Activated naive CD8-positive, alpha-beta T cell treated with anti-CD3 and anti-CD28 coated beads, Interleukin-2, amount 50 U/mL, for 24 hours (primary cell): ENCODE results near the gene TAS2R38.
"Not testable (repeated sequence)": the region's sequence is repeated elsewhere in the genome, so short reads cannot be mapped to it uniquely, and the experiment has no call there.

Source experiments
- ATAC-seq: fragments of 150-1000 bp; cut with Tn5 transposase; one replicate; pipeline ENCODE4 v1.10.0; 2021
- DNase-seq: peaks from one replicate; pipeline ENCODE4 v3.0.0; 2021
- H3K27ac Mint-ChIP-seq: one replicate; pipeline ENCODE4 v1.8.0; 2021; ENCODE audit warnings: mild to moderate bottlenecking, mixed read lengths
- H3K27me3 Mint-ChIP-seq: one replicate; pipeline ENCODE4 v1.8.0; 2021; ENCODE audit warnings: mixed read lengths
- H3K36me3 Mint-ChIP-seq: one replicate; pipeline ENCODE4 v1.8.0; 2021; ENCODE audit warnings: low read depth, mixed read lengths
- H3K4me1 Mint-ChIP-seq: one replicate; pipeline ENCODE4 v1.8.0; 2021; ENCODE audit warnings: mixed read lengths
- H3K4me3 Mint-ChIP-seq: one replicate; pipeline ENCODE4 v1.8.0; 2021; ENCODE audit warnings: mild to moderate bottlenecking, moderate library complexity, mixed read lengths
- H3K9me3 Mint-ChIP-seq: one replicate; pipeline ENCODE4 v1.8.0; 2021; ENCODE audit warnings: mixed read lengths

The TAS2R38 gene

GRCh38 chr7:141990011-141990725, 16.6 kb upstream of the TAS2R38 start:
- H3K36me3 Mint-ChIP-seq, result no peaks in the 10 kb centered on the region
- DNase-seq (no peak), ATAC-seq (no peak)
- H3K27ac Mint-ChIP-seq, result no peak overlapping the region
- no peaks in the 10 kb centered on the region for H3K4me1 Mint-ChIP-seq
- H3K9me3 Mint-ChIP-seq, result no peaks in the 10 kb centered on the region
- H3K4me3 Mint-ChIP-seq, result no peak overlapping the region
- no peaks in the 10 kb centered on the region for H3K27me3 Mint-ChIP-seq

GRCh38 chr7:141987803-141988202, 14.2 kb upstream of the TAS2R38 start:
- not testable (repeated sequence) for DNase-seq, H3K36me3 Mint-ChIP-seq, H3K27ac Mint-ChIP-seq, ATAC-seq, H3K9me3 Mint-ChIP-seq, H3K4me3 Mint-ChIP-seq, H3K27me3 Mint-ChIP-seq, H3K4me1 Mint-ChIP-seq

- Mint-ChIP-seq H3K36me3 (no peaks in the 10 kb centered on the region), H3K9me3 (no peaks in the 10 kb centered on the region), H3K4me3 (no peak overlapping the region), H3K4me1 (no peaks in the 10 kb centered on the region), H3K27ac (no peak overlapping the region), H3K27me3 (no peaks in the 10 kb centered on the region)
- ATAC-seq (no peak), DNase-seq (no peak)
Observed at GRCh38 chr7:141986923-141987322, 13.3 kb upstream of the TAS2R38 start.

DNA sequence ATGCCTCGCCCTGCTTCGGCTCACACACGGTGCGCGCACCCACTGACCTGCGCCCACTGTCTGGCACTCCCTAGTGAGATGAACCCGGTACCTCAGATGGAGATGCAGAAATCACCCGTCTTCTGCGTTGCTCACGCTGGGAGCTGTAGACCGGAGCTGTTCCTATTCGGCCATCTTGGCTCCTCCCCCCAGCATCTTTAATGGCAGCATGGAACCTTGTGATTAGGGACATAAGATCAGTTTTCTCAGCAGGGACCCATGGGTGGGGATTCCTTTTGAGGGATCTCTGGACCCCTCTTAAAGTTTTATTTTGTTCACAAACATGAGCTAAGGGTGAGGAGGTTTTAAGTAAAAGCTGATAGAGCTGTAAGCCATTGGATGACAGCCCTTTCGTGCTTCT, 12.4 kb upstream of the TAS2R38 start:
- H3K9me3 Mint-ChIP-seq, H3K4me3 Mint-ChIP-seq, H3K27ac Mint-ChIP-seq, ATAC-seq, H3K4me1 Mint-ChIP-seq, H3K27me3 Mint-ChIP-seq, H3K36me3 Mint-ChIP-seq, DNase-seq: not testable (repeated sequence)

GRCh38 chr7:141979568-141979967, 6.0 kb upstream of the TAS2R38 start:
- Mint-ChIP-seq H3K27ac (no peak overlapping the region), H3K36me3 (no peaks in the 10 kb centered on the region)
- ATAC-seq, result no peak

GRCh38 chr7:141978351-141978750, 4.8 kb upstream of the TAS2R38 start:
- H3K27me3 Mint-ChIP-seq, result no peaks in the 10 kb centered on the region
- H3K4me3 Mint-ChIP-seq, result no peak overlapping the region
- peaks cover 19% of the 10 kb centered on the region for H3K4me1 Mint-ChIP-seq

More at GRCh38 chr7:141979568-141979967, 6.0 kb upstream of the TAS2R38 start:
- peaks cover 19% of the 10 kb centered on the region for H3K4me1 Mint-ChIP-seq
- peaks cover 5% of the 10 kb centered on the region for H3K9me3 Mint-ChIP-seq
- no peaks in the 10 kb centered on the region for H3K27me3 Mint-ChIP-seq
- H3K4me3 Mint-ChIP-seq, result no peak overlapping the region
- no peak for DNase-seq

GRCh38 chr7:141976524-141977245, 3.1 kb upstream of the TAS2R38 start:
- no peak overlapping the region for H3K27ac Mint-ChIP-seq
- no peaks in the 10 kb centered on the region for H3K27me3 Mint-ChIP-seq
- DNase-seq (no peak), ATAC-seq (no peak)
- peaks cover 19% of the 10 kb centered on the region for H3K4me1 Mint-ChIP-seq
- peak overlapping the region; percentile 67 for H3K4me3 Mint-ChIP-seq
- H3K36me3 Mint-ChIP-seq, result no peaks in the 10 kb centered on the region
- H3K9me3 Mint-ChIP-seq, result peaks cover 5% of the 10 kb centered on the region

More at GRCh38 chr7:141978351-141978750, 4.8 kb upstream of the TAS2R38 start:
- no peak for ATAC-seq
- Mint-ChIP-seq H3K36me3 (no peaks in the 10 kb centered on the region), H3K9me3 (peaks cover 5% of the 10 kb centered on the region), H3K27ac (no peak overlapping the region)
- DNase-seq, result no peak

DNA sequence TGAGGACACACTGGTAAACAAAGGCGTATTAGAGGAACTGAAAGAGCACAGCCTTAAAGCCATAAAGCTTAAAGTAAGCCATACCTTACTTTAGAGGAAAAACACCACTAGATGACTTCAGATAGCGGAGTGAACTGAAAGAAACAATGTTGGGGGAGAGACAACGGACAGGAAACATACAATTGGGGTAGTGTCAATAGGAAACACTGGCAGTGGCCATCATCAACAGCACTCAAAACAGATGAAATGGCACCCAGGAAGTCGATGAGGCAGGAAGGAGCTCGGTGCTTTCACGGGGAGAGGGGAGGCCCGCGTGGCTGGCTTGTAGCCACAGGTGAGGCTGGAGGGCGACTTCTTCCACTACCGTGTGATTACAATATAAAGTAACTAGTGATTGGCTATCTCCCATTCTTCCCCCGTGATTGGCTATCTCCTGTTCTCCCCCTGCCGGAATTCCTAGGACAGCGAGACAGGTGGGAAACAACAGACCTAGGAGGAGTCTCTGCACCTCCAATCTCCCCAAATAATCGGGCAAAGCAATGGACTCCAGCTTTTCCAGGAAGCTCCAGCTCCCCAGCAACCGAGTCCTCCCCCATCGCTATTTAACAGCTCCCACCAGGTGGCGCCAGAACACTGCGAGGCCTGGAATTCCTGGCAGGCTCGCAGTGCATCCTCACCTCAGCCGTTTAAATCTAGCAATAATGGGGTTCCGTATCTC, 2.4 kb upstream of the TAS2R38 start:
- Mint-ChIP-seq H3K27me3 (no peaks in the 10 kb centered on the region), H3K4me1 (peaks cover 19% of the 10 kb centered on the region)
- peak; percentile 76 for ATAC-seq

DNA sequence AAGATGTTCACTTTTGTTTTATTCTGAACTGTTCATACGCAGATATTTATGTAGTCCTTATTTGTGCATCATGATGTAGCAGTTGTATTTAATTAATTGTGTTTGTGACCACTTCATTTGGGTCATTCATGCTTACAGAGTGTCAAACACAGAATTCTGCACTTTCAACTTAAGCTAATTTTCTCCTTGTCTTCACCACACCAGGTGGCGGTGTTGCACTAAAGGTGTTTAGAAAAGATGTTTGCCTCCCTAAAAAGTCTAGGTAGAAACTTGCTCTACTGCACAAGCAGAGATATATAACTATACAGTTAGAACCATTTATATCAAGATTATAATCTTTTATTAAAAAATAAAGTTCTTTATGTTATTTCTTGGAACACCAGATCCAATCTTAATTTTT, 1.3 kb upstream of the TAS2R38 start:
- Mint-ChIP-seq H3K36me3 (no peaks in the 10 kb centered on the region), H3K4me1 (peaks cover 18% of the 10 kb centered on the region), H3K9me3 (peaks cover 5% of the 10 kb centered on the region), H3K27me3 (no peaks in the 10 kb centered on the region), H3K4me3 (no peak overlapping the region), H3K27ac (no peak overlapping the region)
- no peak for ATAC-seq
- no peak for DNase-seq

More for the DNA sequence above, 2.4 kb upstream of the TAS2R38 start:
- Mint-ChIP-seq H3K4me3 (peak overlapping the region; percentile 67), H3K27ac (peak overlapping the region; percentile 1), H3K9me3 (peaks cover 5% of the 10 kb centered on the region), H3K36me3 (no peaks in the 10 kb centered on the region)
- peak; percentile 82 for DNase-seq

- H3K4me3 Mint-ChIP-seq, result no peak overlapping the region
- peaks cover 4% of the 10 kb centered on the region for H3K4me1 Mint-ChIP-seq
- no peaks in the 10 kb centered on the region for H3K27me3 Mint-ChIP-seq
- H3K9me3 Mint-ChIP-seq, result peaks cover 3% of the 10 kb centered on the region
- H3K36me3 Mint-ChIP-seq, result no peaks in the 10 kb centered on the region
- H3K27ac Mint-ChIP-seq, result peak overlapping the region; percentile 5
- ATAC-seq (no peak), DNase-seq (no peak)
Observed at GRCh38 chr7:141960687-141961422, 12.7 kb downstream of the TAS2R38 start.

DNA sequence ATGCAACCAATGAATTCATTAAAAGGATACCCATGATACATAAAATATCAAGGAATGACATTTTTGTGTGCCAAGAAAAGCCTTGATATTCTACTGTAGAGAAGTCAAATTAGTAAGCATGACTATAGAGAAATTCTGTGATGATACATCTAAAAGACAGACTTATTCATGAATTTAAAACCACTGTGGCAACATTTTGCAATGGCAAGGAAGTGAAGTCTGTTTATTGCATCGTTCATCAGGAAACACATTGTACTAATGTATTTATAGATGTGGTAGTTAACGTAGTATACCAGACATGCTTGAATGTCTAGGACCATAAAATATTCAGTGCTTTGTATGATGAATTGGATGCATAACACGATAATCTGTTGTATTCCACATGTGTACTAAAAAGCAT, 17.5 kb downstream of the TAS2R38 start:
- H3K36me3 Mint-ChIP-seq, result no peaks in the 10 kb centered on the region
- no peak overlapping the region for H3K4me3 Mint-ChIP-seq
- H3K4me1 Mint-ChIP-seq, result peaks cover 4% of the 10 kb centered on the region
- no peak for ATAC-seq
- peaks cover 2% of the 10 kb centered on the region for H3K9me3 Mint-ChIP-seq
- DNase-seq, result no peak
- H3K27me3 Mint-ChIP-seq, result peaks cover 2% of the 10 kb centered on the region
- H3K27ac Mint-ChIP-seq, result no peak overlapping the region

DNA sequence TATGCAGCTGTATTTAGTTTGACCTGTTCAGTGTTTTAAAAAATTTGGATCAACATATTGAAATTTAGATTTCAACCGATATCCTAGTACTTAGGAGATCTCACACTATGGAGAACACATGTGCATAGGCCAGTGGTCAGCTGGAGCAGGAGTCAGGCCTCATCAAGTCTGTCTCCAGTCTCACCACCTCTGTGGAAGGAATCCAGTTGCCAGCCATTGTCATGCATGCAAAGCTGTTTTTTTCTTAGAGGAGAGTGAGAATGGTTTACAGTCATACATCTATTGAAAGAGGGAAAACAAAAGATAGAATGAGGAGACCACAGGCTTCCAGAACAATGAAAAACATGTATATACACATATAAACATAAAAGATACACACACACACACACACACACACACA, 19.2 kb downstream of the TAS2R38 start:
- no peak overlapping the region for H3K27ac Mint-ChIP-seq
- no peaks in the 10 kb centered on the region for H3K9me3 Mint-ChIP-seq
- H3K36me3 Mint-ChIP-seq, result no peaks in the 10 kb centered on the region
- H3K4me1 Mint-ChIP-seq, result no peaks in the 10 kb centered on the region
- ATAC-seq, result no peak
- H3K4me3 Mint-ChIP-seq, result no peak overlapping the region
- peaks cover 2% of the 10 kb centered on the region for H3K27me3 Mint-ChIP-seq
- DNase-seq, result no peak

- Mint-ChIP-seq H3K36me3 (no peaks in the 10 kb centered on the region), H3K27ac (no peak overlapping the region), H3K4me3 (no peak overlapping the region), H3K27me3 (peaks cover 3% of the 10 kb centered on the region), H3K9me3 (no peaks in the 10 kb centered on the region), H3K4me1 (no peaks in the 10 kb centered on the region)
- DNase-seq, result no peak
- no peak for ATAC-seq
Observed at GRCh38 chr7:141952461-141952860, 21.1 kb downstream of the TAS2R38 start.

DNA sequence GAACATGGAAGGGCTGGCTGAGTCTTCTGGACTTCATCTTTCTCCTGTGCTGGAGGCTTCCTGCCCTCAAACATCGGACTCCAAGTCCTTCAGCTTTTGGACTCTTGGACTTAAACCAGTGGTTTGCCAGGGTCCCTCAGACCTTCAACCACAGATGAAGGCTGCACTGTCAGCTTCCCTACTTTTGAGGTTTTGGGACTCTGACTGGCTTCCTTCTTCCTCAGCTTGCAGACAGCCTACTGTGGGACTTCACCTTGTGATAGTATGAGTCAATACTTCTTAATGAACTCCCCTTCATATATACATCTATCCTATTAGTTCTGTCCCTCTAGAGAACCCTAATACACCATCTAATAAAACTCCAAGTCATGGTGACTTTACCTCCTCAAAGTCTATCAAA, 22.8 kb downstream of the TAS2R38 start:
- H3K4me1 Mint-ChIP-seq, result no peaks in the 10 kb centered on the region
- DNase-seq (no peak), ATAC-seq (no peak)
- H3K36me3 Mint-ChIP-seq, result no peaks in the 10 kb centered on the region
- H3K27me3 Mint-ChIP-seq, result peaks cover 5% of the 10 kb centered on the region
- no peak overlapping the region for H3K27ac Mint-ChIP-seq
- no peaks in the 10 kb centered on the region for H3K9me3 Mint-ChIP-seq
- no peak overlapping the region for H3K4me3 Mint-ChIP-seq
